Upper lobe of right lung (tissue), 1 donor: Measurements from ENCODE around the gene RBMS3. TPM values are rescaled to one million over a fixed set of nuclear protein-coding genes. Genes with fewer than 3 reads are reported as not detected.

Source experiments
- ATAC-seq: fragments of 200-7000 bp; cut with Tn5 transposase; one replicate; pipeline ENCODE4 v1.9.1; 2020; ENCODE audit warnings: mild to moderate bottlenecking, moderate library complexity
- DNase-seq: peaks from one replicate; pipeline ENCODE4 v3.0.0-alpha.2; 2020
- H3K27ac ChIP-seq: fragments of 200-600 bp; one replicate; pipeline ENCODE4 v1.8.0; 2022
- H3K27me3 ChIP-seq: fragments of 200-600 bp; one replicate; pipeline ENCODE4 v1.8.0; 2022; ENCODE audit warnings: mild to moderate bottlenecking
- H3K36me3 ChIP-seq: fragments of 200-600 bp; one replicate; pipeline ENCODE4 v1.8.0; 2022
- H3K4me1 ChIP-seq: fragments of 200-600 bp; one replicate; pipeline ENCODE4 v1.8.0; 2022
- H3K4me3 ChIP-seq: fragments of 200-600 bp; one replicate; pipeline ENCODE4 v1.8.0; 2022; ENCODE audit warnings: mild to moderate bottlenecking
- H3K9me3 ChIP-seq: fragments of 200-600 bp; one replicate; pipeline ENCODE4 v1.8.0; 2022
- CTCF ChIP-seq: fragments of 200-600 bp; IDR thresholded peaks from one replicate; pipeline ENCODE4 v1.8.0; 2022; ENCODE audit warnings: antibody characterized with exemption
- intact Hi-C: fragments of 100-400 bp; cut with DNase I; formaldehyde crosslinking; loops from one replicate; pipeline ENCODE4 v1.11.0; 2022
- total RNA-seq: library from RNA; stranded (reverse); fragmentation: NEBNext Ultra II Directional; extraction: Animal tissue kit (Norgen Biotek cat#: 25700); gene quantifications from one replicate; pipeline ENCODE4 v1.2.1, GENCODE V29; 2021
- donor health status: DM: no; HTN: yes; CAD: no; lungs with severe emphysema.

The RBMS3 gene
- total RNA-seq, 1 donor from 2014 or later: 85.9 TPM

DNA sequence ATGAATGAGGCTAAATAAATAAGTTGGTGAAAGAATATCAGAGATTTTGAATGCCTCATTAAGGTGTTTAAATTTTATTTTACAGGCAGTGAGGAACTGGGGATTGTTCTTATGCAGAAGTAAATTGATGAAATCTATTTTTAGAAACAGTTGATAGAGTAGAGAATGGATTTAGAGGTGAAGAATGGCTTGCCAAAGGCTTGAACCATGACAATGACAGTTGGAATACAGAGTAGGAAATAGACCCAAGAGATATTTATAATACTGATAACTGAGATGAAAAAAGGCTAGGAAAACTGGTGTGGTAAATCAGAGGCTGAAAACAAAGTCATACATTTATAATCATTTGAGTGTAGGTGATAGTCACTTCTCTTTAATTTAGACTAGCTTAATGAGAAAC is 39.0 kb upstream of the RBMS3 start:
- Histone ChIP-seq H3K36me3 (no peaks in the 10 kb centered on the region), H3K27ac (no peak overlapping the region), H3K4me3 (no peak overlapping the region), H3K4me1 (no peaks in the 10 kb centered on the region), H3K27me3 (no peaks in the 10 kb centered on the region), H3K9me3 (no peaks in the 10 kb centered on the region)
- DNase-seq: no peak
- ATAC-seq: no peak
- intact Hi-C loops: no loop called here
- no peak for TF ChIP-seq CTCF

DNA sequence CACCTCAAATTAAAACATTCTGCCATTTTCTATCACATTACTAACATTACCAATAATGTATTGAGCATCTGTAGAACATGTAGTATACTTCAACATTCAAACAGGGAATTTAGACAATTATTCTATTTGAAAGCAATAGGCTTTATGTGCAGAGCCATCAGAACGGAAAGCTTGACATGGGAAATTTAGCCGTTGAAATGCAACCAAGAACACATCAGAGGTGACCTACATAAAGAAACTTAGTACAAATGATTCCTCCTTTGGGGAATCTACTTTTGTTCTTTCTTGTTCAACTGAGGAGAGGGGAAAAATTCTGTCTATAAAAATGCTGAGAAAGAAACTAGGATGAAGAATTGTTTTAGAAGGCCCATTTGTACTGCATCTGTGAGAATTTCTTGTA is 38.6 kb upstream of the RBMS3 start:
- Histone ChIP-seq H3K36me3 (no peaks in the 10 kb centered on the region), H3K9me3 (no peaks in the 10 kb centered on the region), H3K4me1 (no peaks in the 10 kb centered on the region), H3K27me3 (no peaks in the 10 kb centered on the region), H3K27ac (no peak overlapping the region), H3K4me3 (no peak overlapping the region)
- no peak for DNase-seq
- no peak for TF ChIP-seq CTCF
- no peak for ATAC-seq
- intact Hi-C loops: no loop called here

GRCh38 chr3:29245441-29245840 is 35.4 kb upstream of the RBMS3 start:
- Histone ChIP-seq H3K36me3 (no peaks in the 10 kb centered on the region), H3K4me1 (no peaks in the 10 kb centered on the region), H3K4me3 (no peak overlapping the region), H3K27me3 (no peaks in the 10 kb centered on the region), H3K27ac (no peak overlapping the region), H3K9me3 (no peaks in the 10 kb centered on the region)
- intact Hi-C loops: no loop called here
- TF ChIP-seq CTCF: no peak
- DNase-seq (no peak), ATAC-seq (no peak)

- Histone ChIP-seq H3K9me3 (no peaks in the 10 kb centered on the region), H3K4me3 (no peak overlapping the region), H3K4me1 (no peaks in the 10 kb centered on the region), H3K27me3 (no peaks in the 10 kb centered on the region), H3K36me3 (no peaks in the 10 kb centered on the region), H3K27ac (no peak overlapping the region)
- no peak for DNase-seq
- no peak for ATAC-seq
- no peak for TF ChIP-seq CTCF
- intact Hi-C loops: no loop called here
Measured at GRCh38 chr3:29247088-29247745, 33.7 kb upstream of the RBMS3 start.

DNA sequence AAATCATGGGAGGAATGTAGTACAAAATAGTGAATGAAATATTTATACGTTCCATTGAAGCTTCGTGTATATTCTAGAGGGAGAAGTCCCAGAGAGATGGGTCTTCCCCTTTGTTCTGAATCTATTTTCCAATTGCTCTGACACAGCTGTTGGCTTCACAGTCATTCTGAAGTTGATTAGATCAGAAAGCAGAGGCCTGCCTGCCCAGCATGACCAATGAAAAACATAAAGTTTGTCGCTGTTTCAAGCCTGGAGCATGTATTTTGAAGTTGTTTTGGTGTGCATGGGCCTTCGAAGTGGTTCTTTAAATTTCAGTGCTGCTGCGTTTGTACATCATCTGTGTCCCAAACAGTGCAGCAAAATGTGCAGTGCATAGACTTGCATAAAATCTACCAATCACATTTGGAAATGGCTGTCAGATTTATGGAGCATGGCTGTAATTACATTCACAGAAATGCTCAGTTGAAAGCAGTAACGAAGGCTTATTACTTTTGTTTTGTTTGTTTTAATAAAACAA is 31.0 kb upstream of the RBMS3 start:
- H3K4me1 ChIP-seq: no peaks in the 10 kb centered on the region
- no peak overlapping the region for H3K27ac ChIP-seq
- no peak overlapping the region for H3K4me3 ChIP-seq
- H3K36me3 ChIP-seq: no peaks in the 10 kb centered on the region
- ATAC-seq (no peak), DNase-seq (no peak)
- TF ChIP-seq CTCF: no peak
- H3K9me3 ChIP-seq: no peaks in the 10 kb centered on the region
- no peaks in the 10 kb centered on the region for H3K27me3 ChIP-seq
- intact Hi-C loops: no loop called here
